GM12891 (cell line): ENCODE measurements around the gene ZBTB20.

Experiments
- PAX5 ChIP-seq: IDR thresholded peaks from 2 replicates; pipeline ENCODE4 v1.6.1; 2011; ENCODE audit warnings: low read length, moderate library complexity, mild to moderate bottlenecking; ENCODE audit not compliant: insufficient read depth, severe bottlenecking
- POLR2A ChIP-seq: IDR thresholded peaks from 2 replicates; pipeline ENCODE4 v1.6.1; 2011; ENCODE audit warnings: low read depth, low read length, control low read depth
- POLR2AphosphoS5 ChIP-seq: IDR thresholded peaks from 2 replicates; pipeline ENCODE4 v1.6.1; 2011; ENCODE audit warnings: low read depth, low read length, control low read depth
- POU2F2 ChIP-seq: IDR thresholded peaks from 2 replicates; pipeline ENCODE4 v1.6.1; 2011; ENCODE audit warnings: low read depth, mild to moderate bottlenecking, control low read depth, low read length, moderate library complexity
- SPI1 ChIP-seq: IDR thresholded peaks from 2 replicates; pipeline ENCODE4 v1.6.1; 2011; ENCODE audit warnings: low read depth, low read length, control low read depth
- TAF1 ChIP-seq: IDR thresholded peaks from 2 replicates; pipeline ENCODE4 v1.6.1; 2011; ENCODE audit warnings: low read depth, low read length, control low read depth

- TF ChIP-seq POLR2A (no peak), SPI1 (no peak), POLR2AphosphoS5 (no peak), PAX5 (no peak), TAF1 (no peak), POU2F2 (no peak)
Observed at GRCh38 chr3:114553949-114554593, 593.0 kb downstream of the ZBTB20 start.
